Activated T-cell treated with anti-CD3 and anti-CD28 coated beads for 4 hours (primary cell): ENCODE measurements around the gene ZNF532.

Experiments used
- DNase-seq: peaks from one replicate; pipeline ENCODE4 v3.0.0-alpha.2; 2020

The ZNF532 gene

DNA sequence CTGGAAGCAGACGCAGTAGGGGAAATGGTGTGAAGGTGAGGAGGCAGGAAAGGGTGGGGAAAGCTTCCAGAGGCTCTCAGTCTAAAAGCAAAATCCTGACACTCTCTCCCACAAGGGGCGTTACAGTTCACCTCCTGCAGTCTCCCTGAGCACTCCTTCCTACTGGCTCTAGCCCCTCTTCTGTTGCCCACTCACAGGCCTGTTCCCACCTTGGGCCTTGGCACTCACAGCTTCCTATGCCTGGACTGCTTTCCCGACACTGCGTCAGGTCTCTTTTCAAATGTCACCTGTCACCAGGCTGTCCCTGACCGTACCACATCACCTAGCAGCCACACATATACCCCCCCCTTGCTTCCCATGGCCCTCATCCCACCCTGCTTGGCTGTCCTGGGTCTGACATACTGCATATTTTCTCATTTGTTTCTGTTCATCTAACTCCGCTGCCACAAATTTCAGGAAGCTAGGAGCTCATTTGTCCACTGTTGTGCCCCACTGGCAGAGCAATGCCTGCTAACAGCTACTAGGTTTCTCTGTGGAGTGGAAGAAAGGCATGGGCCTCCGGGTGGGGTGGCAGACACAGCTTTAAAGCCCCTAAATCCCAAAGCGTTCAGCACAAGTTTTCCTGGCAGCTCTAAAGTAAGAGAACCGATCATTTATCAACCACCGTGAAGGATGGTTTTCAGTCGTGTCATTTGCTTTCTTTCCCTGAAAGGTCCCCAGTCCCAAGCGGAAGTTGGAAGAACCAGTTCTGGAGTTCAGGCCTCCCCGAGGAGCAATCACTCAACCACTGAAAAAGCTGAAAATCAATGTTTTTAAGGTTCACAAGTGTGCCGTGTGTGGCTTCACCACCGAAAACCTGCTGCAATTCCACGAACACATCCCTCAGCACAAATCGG lies 118.8 kb downstream of the ZNF532 start:
- no peak for DNase-seq

GRCh38 chr18:58988600-58988999 lies 123.9 kb downstream of the ZNF532 start:
- DNase-seq, result no peak

DNA sequence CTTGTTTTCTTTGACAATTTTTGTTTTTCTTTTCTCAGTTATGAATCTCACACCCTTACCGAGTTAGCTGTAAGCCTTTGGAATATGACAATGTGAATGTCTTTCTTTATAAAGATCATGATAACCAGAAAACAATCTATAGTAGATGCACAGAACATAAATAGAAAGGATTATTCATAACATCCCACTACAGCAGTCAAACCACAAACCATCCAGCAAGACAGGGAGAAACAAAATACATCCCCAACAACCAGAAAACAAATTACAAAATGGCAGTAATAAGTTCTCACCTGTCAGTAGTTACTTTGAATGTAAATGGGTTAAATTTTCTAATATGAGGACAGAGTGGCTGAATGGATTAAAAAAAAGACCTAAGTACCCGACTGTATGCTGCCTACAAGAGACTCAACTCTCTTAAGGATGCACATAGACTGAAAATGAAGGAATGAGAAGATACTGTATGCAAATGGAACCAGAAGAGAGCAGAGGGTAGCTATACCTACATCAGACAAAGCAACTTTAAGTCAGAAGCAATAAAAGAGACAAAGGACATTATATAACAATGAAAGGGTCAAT lies 124.6 kb downstream of the ZNF532 start:
- no peak for DNase-seq

- DNase-seq, result no peak
Observed at GRCh38 chr18:58990720-58991119, 126.0 kb downstream of the ZNF532 start.

DNA sequence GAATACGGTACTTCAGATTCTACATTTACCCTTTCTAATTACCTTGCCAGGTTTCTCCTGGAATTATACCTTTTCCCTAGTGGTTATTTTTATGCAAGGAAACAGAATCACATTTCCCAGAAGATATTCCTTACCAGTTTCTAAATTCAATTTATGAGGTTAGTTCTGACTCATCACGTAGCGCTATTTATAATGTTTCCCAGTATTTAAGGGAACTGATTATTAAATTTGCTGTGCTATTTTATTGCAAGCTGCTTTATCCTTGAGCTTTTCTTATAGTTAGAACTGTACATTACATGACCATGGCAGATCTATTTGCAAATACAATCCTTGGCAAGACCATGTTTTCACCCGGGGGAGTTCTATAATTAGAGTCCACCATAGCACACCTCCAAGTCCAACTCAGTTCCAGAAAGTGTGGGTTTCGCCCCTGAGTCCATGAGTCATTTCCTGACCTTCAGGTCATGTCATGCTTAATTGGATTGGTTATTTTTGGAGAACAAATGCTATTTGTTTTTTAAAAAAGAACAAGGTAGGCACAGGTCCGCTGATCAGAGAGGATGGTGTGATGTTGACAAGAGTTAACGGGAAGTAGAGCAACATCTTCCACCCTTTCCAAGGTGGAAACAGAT lies 126.6 kb downstream of the ZNF532 start:
- DNase-seq, result no peak

DNA sequence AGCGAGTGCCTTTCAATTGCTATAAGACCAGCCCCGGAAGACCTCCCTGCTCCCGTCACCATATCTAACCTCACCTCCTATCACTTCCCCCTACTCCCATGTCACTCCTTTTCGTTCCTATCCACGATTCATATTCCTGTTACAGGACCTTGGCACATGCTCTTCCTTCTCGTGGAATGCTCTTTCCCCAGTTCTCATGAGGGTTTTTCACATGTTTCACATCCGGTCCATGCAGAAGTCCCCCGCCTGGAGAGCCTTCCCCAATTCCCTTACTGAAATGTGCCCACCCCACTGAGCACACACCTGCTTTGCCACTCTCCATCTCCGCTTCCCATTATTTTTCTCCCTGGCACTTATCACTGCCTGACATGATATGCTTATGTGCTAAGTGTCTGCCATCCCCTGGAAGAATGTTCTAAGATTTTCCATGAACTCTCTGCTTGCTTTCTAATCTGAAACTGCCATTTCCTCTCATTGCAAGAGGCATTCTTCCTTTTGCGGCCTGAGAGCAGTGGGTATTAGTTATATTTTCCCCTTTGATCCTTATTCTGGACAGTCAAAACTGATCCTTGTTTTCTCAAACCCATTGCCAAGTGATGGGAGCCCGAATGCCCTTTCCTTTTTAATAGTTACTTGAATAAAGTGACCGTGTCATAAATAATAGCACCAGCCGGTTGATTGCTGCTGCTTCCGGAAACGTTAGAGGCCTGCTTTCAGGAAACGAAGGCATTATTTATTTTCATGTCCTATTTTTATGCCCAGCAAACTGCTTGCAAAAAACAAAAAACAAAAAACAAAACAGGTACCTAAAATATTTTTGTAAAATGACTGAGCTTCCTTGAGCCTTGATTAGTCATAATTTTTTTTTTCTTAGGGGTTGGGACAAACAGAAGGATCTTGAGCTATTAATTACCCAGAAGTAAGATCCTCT lies 127.9 kb downstream of the ZNF532 start:
- no peak for DNase-seq

DNA sequence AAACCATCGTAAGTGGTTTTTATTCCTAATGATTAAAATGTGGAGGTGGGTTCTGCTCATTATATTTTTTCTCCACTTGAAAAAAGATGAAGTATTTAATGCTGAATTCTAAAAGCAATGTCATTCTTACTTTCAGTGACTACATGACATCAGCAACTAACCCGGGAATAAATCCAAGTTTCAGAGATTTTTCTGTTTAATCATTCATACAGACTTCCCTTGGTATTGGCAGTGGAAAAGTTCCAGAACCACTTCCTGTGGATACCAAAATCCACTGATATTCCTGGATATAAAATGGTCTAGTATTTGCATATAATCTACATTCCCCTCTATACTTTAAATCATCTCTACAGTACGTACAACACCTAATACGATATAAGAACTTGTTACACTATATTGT lies 128.6 kb downstream of the ZNF532 start:
- no peak for DNase-seq

GRCh38 chr18:58995663-58996062 lies 131.0 kb downstream of the ZNF532 start:
- no peak for DNase-seq

DNA sequence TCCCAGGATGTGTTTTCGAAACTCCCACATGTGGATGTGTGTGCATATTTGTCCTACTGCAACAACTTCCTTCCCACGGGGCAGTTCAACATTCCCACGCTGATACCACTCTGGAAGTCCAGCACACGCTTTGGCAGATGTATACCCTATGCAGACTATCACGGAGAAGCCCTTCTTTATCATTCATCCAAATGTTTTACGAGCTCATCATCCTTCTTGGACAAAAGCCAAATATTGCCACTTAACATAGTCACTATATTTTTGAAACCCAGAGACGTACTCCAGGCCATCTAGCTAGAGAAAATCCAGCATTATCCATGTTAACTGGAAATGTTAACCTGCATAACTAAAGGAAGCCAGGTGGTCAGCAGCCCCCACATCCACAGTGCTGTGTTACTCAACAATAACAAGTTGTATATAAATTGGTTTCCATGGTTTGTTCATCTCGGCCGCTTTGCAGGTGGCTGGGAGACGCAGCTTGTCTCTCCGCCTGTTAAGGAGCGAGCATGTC lies 131.5 kb downstream of the ZNF532 start:
- DNase-seq, result no peak

DNA sequence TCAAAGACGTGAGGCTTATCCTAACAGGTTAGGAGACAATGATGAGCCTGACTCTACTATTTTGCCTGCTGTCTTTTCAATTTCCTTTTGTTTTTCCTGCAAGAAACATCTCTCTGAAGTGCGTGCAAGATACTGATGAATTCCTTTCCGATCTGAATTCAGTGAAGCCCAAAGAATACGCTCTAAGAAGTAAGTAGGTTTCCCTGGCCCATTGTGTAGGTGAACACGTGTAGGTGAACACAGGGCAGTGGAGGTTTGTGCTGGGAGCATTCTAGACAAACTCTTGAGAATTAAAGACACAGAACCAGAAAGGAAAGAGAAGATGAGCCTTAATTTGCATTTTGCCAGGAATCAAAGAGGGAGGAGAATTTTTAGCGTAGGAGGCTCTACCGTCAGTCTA lies 132.0 kb downstream of the ZNF532 start:
- no peak for DNase-seq

DNA sequence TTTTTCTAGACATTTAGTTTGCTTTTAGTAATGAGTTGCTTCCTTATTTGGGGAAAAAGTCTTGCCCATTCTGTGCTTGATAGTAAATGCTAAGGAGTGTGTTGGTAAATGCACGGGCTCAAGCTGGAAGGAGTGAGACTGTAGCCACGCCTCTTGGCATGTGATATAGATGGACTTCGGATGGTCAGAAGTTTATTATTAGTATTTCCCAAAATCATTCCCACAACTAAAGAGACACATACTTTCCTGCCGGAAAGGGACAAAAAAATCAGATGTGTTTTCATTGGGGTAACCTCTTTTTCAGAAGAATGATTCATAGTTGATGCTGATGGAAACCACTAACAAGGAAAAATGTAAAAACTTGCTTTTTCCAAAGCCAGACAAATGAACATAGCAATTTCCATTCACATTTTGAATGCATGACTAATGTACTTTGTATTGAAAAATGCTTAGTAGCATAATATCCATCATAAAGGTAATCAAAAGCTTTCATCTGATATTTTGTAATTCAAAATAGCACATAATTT lies 133.2 kb downstream of the ZNF532 start:
- DNase-seq, result no peak

GRCh38 chr18:58998401-58999203 lies 133.9 kb downstream of the ZNF532 start:
- no peak for DNase-seq

GRCh38 chr18:59001166-59001565 lies 136.5 kb downstream of the ZNF532 start:
- no peak for DNase-seq

DNA sequence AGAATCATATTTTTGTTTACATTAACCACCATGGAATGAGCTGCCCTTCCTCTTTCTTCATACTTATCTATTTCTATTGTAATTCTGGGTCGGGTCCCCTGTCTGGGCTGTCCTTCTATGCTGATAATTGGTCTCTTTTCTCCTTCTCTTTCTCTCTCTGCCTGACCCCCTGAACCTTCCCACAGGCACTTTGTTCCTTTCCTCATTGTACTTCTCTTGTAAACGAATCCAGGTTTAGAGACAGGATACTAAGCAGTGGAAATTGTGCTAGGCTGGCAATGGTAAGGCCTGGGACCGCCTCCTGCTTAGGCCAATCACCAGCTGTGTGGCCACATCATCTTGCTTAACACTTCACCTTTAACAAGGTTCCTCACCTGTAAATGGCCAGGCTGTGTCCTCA lies 137.0 kb downstream of the ZNF532 start:
- no peak for DNase-seq

- no peak for DNase-seq
Observed at GRCh38 chr18:59002974-59003594, 138.4 kb downstream of the ZNF532 start.

DNA sequence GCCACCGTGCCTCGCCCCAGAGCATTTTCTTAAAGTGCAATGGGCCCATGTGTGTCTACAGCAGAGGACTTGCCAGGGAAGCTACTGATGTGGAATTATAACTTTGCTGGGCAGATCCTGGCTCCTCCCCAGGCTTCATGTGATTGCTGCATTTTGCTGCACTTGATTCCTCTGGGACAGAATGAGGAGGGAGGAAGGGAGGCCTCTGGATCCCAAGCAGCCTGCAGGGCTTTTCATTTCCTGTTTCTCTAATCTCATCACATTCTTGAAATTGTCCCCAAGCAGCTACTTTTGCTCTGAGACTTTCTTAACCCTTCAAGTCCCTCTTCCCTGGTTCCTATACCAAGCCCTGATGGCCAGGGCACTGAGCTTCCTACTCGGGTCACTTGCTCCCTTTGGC lies 140.6 kb downstream of the ZNF532 start:
- DNase-seq, result no peak

DNA sequence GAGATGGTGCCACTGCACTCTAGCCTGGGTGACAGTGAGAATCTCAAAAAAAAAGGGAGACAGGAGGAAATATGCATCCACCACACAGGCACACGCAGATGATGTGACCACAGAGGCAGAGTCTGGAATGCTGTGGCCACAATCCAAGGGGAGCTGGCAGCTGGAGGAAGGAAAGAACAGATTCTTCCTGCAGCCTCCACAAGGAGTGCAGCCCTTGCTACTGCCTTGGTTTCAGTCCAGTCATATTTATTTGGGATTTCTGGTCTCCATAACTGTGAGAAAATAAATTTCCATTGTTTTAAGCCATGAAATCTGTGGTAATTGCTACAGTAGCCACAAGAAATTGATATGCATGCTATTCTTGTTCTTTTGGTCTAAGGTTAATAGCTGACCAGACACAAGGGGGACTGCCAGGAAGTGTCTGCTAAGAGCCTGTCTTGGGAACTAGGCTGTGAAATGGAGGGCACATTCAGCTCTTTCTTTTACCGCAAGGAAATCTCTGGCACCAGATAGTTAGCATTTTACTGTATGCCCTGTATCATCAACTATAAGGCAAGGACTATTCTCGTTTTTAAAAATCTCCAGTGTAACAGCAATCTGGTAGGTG lies 141.9 kb downstream of the ZNF532 start:
- DNase-seq, result no peak

- no peak for DNase-seq
Observed at GRCh38 chr18:59008302-59008974, 143.8 kb downstream of the ZNF532 start.

- DNase-seq, result no peak
Observed at GRCh38 chr18:59009846-59010245, 145.2 kb downstream of the ZNF532 start.

- DNase-seq, result no peak
Observed at GRCh38 chr18:59011289-59011688, 146.6 kb downstream of the ZNF532 start.
